Activated naive CD4-positive, alpha-beta T cell treated with anti-CD3 and anti-CD28 coated beads for 36 hours (primary cell): Measurements from ENCODE around the gene COMT. TPM values are rescaled to one million over a fixed set of nuclear protein-coding genes. Genes with fewer than 3 reads are reported as not detected.

Experiments used
- CTCF ChIA-PET: fragments of 350-600 bp; sonication (Branson Sonifier 250); formaldehyde crosslinking; loops from one replicate; lab custom pipeline; 2021; ENCODE audit warnings: antibody characterized with exemption; lab: Charles Lee
- DNase-seq: peaks from one replicate; pipeline ENCODE4 v3.0.0-alpha.2; 2020
- H3K27ac Mint-ChIP-seq: one replicate; pipeline ENCODE4 v1.8.0; 2021; ENCODE audit warnings: mild to moderate bottlenecking, mixed read lengths
- H3K27me3 Mint-ChIP-seq: one replicate; pipeline ENCODE4 v1.8.0; 2021; ENCODE audit warnings: low read depth, mixed read lengths
- H3K36me3 Mint-ChIP-seq: one replicate; pipeline ENCODE4 v1.8.0; 2021; ENCODE audit warnings: low read depth, mixed read lengths
- H3K4me1 Mint-ChIP-seq: one replicate; pipeline ENCODE4 v1.8.0; 2021; ENCODE audit warnings: low read depth, mixed read lengths
- H3K4me3 Mint-ChIP-seq: one replicate; pipeline ENCODE4 v1.8.0; 2021; ENCODE audit warnings: mild to moderate bottlenecking, moderate library complexity, mixed read lengths
- H3K9me3 Mint-ChIP-seq: one replicate; pipeline ENCODE4 v1.8.0; 2021; ENCODE audit warnings: mixed read lengths
- intact Hi-C: fragments of 100-400 bp; cut with micrococcal nuclease; formaldehyde crosslinking; loops from one replicate; pipeline ENCODE4 v1.15.1; 2023
- total RNA-seq, 2 experiments: library from RNA; stranded (reverse); gene quantifications; one replicate each; pipeline ENCODE4 v1.2.3, GENCODE V29; 2021

Gene COMT
- total RNA-seq, 2 experiments from 2014 or later, result 53.7 to 56.8 TPM

GRCh38 chr22:20009018-20009491 lies 67.5 kb downstream of the COMT start:
- no peaks in the 10 kb centered on the region for H3K27me3 Mint-ChIP-seq
- peaks cover 2% of the 10 kb centered on the region for H3K9me3 Mint-ChIP-seq
- H3K4me3 Mint-ChIP-seq, result no peak overlapping the region
- CTCF ChIA-PET, result no interaction called here
- H3K36me3 Mint-ChIP-seq, result no peaks in the 10 kb centered on the region
- intact Hi-C loops, result no loop called here
- H3K27ac Mint-ChIP-seq, result no peak overlapping the region
- H3K4me1 Mint-ChIP-seq, result no peaks in the 10 kb centered on the region
- no peak for DNase-seq

GRCh38 chr22:20009582-20010306 lies 68.2 kb downstream of the COMT start:
- H3K9me3 Mint-ChIP-seq, result no peaks in the 10 kb centered on the region
- DNase-seq, result no peak
- no peak overlapping the region for H3K27ac Mint-ChIP-seq
- H3K4me3 Mint-ChIP-seq, result no peak overlapping the region
- no peaks in the 10 kb centered on the region for H3K36me3 Mint-ChIP-seq
- no peaks in the 10 kb centered on the region for H3K4me1 Mint-ChIP-seq
- no peaks in the 10 kb centered on the region for H3K27me3 Mint-ChIP-seq
- CTCF ChIA-PET, result no interaction called here
- intact Hi-C loops, result no loop called here

DNA sequence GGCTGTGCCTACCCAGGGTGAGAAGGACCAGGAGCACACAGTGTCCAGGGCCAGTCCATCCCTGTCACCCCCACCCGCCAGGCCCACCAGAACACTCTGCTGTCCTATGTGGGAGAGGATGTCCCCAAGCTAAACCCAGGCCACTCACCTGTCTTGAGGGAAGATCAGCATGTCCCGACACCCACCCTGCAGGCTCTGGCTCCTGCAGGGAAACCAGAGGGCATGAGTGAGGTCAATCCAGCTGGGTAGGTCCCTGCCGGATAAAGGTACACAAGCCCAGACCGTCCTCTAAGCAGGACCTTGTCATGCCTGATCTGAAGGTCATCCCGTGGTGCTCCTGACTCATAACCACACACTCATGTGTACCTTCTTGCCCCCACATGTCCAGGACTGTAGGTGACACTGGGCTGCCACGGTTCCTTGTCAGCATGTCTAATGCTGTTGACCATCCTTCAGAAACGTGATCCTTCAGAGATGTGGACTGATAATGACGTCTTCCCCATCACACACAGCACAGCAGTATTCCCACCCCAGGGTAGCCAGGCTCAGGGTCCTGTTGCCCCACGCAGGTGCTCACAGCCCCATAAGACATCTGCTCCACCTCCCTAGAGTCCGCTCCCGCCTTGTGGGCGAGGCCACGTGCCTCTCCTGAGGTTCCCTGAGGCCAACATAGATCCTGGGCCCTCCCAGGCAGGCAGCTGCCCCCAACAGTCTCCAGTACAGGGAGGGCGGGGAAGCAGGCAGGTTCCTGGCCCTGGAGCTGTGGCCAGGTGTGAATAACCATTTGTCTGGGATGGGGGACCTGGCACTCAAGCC lies 68.9 kb downstream of the COMT start:
- no peak for DNase-seq
- Mint-ChIP-seq H3K27me3 (peaks cover 6% of the 10 kb centered on the region), H3K27ac (no peak overlapping the region), H3K4me3 (no peak overlapping the region), H3K9me3 (no peaks in the 10 kb centered on the region), H3K36me3 (no peaks in the 10 kb centered on the region), H3K4me1 (no peaks in the 10 kb centered on the region)
- intact Hi-C loops, result no loop called here
- CTCF ChIA-PET, result interaction anchor here (1.6 kb wide), 1 partner anchor 10 kb away, joined by 6 read pairs; the partner anchor contains the start of gene TANGO2

- CTCF ChIA-PET, result interaction anchor here (0.6 to 1.6 kb wide), 3 partner anchors 9 to 589 kb away, joined by 3 to 6 read pairs (median 4); partner anchors contain the start of gene TANGO2
- intact Hi-C loops, result no loop called here
- Mint-ChIP-seq H3K4me3 (no peak overlapping the region), H3K36me3 (no peaks in the 10 kb centered on the region), H3K27ac (no peak overlapping the region), H3K4me1 (peaks cover 1% of the 10 kb centered on the region), H3K27me3 (peaks cover 7% of the 10 kb centered on the region), H3K9me3 (no peaks in the 10 kb centered on the region)
- no peak for DNase-seq
These were observed 69.8 kb downstream of the COMT start for GRCh38 chr22:20011123-20011992.

- Mint-ChIP-seq H3K4me1 (peaks cover 4% of the 10 kb centered on the region), H3K27me3 (peaks cover 7% of the 10 kb centered on the region), H3K9me3 (no peaks in the 10 kb centered on the region), H3K4me3 (no peak overlapping the region), H3K36me3 (no peaks in the 10 kb centered on the region), H3K27ac (no peak overlapping the region)
- intact Hi-C loops, result no loop called here
- DNase-seq, result no peak
- CTCF ChIA-PET, result interaction anchor here (1.4 to 1.6 kb wide), 3 partner anchors 8 to 43 kb away, joined by 4 to 7 read pairs (median 6); partner anchors contain the start of gene TANGO2
These were observed 70.6 kb downstream of the COMT start for GRCh38 chr22:20011993-20012740.

DNA sequence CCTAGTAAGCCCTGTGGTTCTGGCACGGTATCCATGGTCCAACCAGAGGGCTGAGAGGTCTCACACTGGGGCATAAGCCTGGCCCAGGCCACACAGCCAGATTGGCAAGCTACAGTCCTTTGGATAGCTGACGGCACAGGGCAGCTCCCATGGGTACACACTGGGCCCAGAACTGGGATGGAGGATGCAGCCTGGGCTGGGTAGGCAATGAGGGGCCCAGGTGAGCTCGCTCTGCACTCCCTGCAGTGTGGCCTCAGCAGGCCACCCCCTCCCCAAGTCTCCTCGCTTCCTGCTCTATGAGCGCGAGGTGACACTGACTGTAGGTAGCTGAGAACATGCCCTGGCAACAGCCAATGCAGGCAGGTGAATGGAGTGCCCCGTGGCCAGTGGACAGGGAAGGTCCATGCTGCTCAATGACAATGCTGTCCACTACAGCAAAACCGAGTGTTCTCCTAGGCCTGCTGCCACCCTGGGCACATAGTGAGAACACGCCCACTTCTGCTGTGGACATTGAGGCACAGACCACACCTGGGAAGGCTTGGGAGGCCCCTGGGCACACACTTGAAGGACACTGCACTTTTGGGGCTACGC lies 71.3 kb downstream of the COMT start:
- Mint-ChIP-seq H3K4me1 (peaks cover 9% of the 10 kb centered on the region), H3K36me3 (no peaks in the 10 kb centered on the region), H3K4me3 (no peak overlapping the region), H3K9me3 (no peaks in the 10 kb centered on the region), H3K27me3 (peaks cover 11% of the 10 kb centered on the region), H3K27ac (no peak overlapping the region)
- CTCF ChIA-PET, result interaction anchor here (0.6 to 3.6 kb wide), 8 partner anchors 37 to 520 kb away, joined by 3 to 13 read pairs (median 4); no protein-coding TSS in a partner anchor
- no peak for DNase-seq
- intact Hi-C loops, result loop anchor here (1.0 kb wide), 1 partner anchor 43 kb away; no protein-coding TSS in a partner anchor

DNA sequence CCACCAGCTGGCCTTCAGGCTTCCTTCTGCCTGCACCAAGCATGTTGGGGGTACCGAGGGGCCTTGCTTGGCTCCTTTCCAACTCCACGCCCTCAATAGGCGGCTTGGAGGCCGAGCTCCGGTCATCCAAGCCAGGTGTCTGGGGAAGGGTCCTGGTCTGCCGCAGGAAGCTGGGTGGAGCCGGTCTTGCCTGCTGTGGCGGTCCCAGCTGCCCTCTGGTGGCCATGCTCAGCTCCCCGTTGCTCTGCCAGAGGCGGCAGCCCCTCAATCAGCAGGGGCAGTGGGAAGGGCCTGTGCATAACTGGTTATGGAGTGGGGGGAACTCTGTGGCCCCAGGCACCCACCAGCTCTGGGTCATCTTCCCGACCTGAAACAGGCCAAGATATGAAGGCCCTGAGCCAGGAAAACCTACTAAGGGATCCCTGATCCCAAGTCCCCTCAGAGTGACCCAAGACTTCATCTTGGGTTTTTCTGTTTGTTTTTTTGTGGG lies 71.9 kb downstream of the COMT start:
- intact Hi-C loops, result loop anchor here (1.0 kb wide), 1 partner anchor 43 kb away; no protein-coding TSS in a partner anchor
- Mint-ChIP-seq H3K4me1 (peaks cover 9% of the 10 kb centered on the region), H3K4me3 (no peak overlapping the region), H3K27me3 (peaks cover 11% of the 10 kb centered on the region), H3K36me3 (no peaks in the 10 kb centered on the region), H3K27ac (no peak overlapping the region), H3K9me3 (no peaks in the 10 kb centered on the region)
- CTCF ChIA-PET, result interaction anchor here (0.6 to 3.6 kb wide), 8 partner anchors 37 to 519 kb away, joined by 3 to 13 read pairs (median 4); no protein-coding TSS in a partner anchor
- peak; percentile 49 for DNase-seq

GRCh38 chr22:20014526-20015186 lies 73.1 kb downstream of the COMT start:
- Mint-ChIP-seq H3K27me3 (peaks cover 11% of the 10 kb centered on the region), H3K27ac (no peak overlapping the region), H3K4me1 (peaks cover 9% of the 10 kb centered on the region), H3K4me3 (no peak overlapping the region), H3K36me3 (no peaks in the 10 kb centered on the region), H3K9me3 (no peaks in the 10 kb centered on the region)
- CTCF ChIA-PET, result interaction anchor here (0.6 to 3.6 kb wide), 5 partner anchors 45 to 401 kb away, joined by 3 to 13 read pairs (median 4); no protein-coding TSS in a partner anchor
- DNase-seq, result no peak
- intact Hi-C loops, result no loop called here

DNA sequence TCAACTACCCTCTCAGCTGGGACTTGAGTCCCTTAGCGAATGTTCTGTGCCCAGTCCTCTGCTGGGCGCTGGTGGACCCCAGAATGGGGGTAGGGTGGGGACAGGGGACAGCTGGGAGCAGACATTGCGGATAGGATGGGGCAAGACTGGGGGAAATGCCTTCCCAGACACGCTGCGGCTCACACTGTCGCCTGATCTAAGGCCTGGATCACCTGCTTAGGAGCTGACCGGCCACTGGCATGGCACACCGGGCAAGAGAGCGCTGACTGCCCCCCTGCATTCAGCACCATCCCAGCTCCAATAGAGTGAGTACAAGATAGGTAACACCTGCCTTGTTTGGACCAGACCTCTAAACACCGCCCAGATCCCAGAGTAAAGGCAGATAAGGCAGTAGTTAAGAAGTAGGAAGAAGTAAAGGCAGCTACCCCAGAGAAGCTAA lies 73.6 kb downstream of the COMT start:
- peak overlapping the region; percentile 50 for H3K4me3 Mint-ChIP-seq
- H3K27ac Mint-ChIP-seq, result no peak overlapping the region

More for the DNA sequence above, 73.6 kb downstream of the COMT start:
- CTCF ChIA-PET, result interaction anchor here (0.8 to 3.6 kb wide), 4 partner anchors 45 to 284 kb away, joined by 3 to 13 read pairs (median 4); no protein-coding TSS in a partner anchor
- no peak for DNase-seq
- intact Hi-C loops, result no loop called here
- H3K27me3 Mint-ChIP-seq, result peaks cover 11% of the 10 kb centered on the region
- peaks cover 10% of the 10 kb centered on the region for H3K4me1 Mint-ChIP-seq
- no peaks in the 10 kb centered on the region for H3K36me3 Mint-ChIP-seq
- H3K9me3 Mint-ChIP-seq, result no peaks in the 10 kb centered on the region
